ENCODE results near the gene KCNMA1.
A peak's percentile ranks its signal among the peaks of the same experiment; 100 is the strongest.

Gene KCNMA1

GRCh38 chr10:77482072-77482471 is 155.5 kb downstream of the KCNMA1 start:
- Histone ChIP-seq H3K18ac (ENCODE audit: low read length) (no peak overlapping the region), H3K4me1 (ENCODE audit: control insufficient read depth, low read depth, low read length) (no peaks in the 10 kb centered on the region), H3K27me3 (ENCODE audit: insufficient read depth, low read length, poor library complexity) (no peaks in the 10 kb centered on the region), H3K4me2 (ENCODE audit: low read length) (no peak overlapping the region), H4K8ac (ENCODE audit: low read depth, low read length) (no peak overlapping the region), H3K27ac (ENCODE audit: low read depth, low read length) (no peak overlapping the region), H3K56ac (ENCODE audit: low read length) (no peak overlapping the region), H3K23ac (ENCODE audit: low read length) (no peak overlapping the region), H2AK5ac (ENCODE audit: low read length) (no peak overlapping the region), H3K36me3 (ENCODE audit: control insufficient read depth, insufficient read depth, low read length) (no peaks in the 10 kb centered on the region), H3K4me3 (ENCODE audit: low read length) (no peak overlapping the region), H4K5ac (ENCODE audit: low read length) (no peak overlapping the region), H2BK5ac (ENCODE audit: low read length) (no peak overlapping the region), H2BK15ac (replicated peaks; ENCODE audit: low read depth) (no peak overlapping the region), H3K79me2 (ENCODE audit: control insufficient read depth, insufficient read depth, low read length) (no peaks in the 10 kb centered on the region), H3K9ac (ENCODE audit: low read length) (no peak overlapping the region), H2BK120ac (ENCODE audit: low read depth, low read length) (no peak overlapping the region), H3K79me1 (ENCODE audit: low read length) (no peaks in the 10 kb centered on the region), H3K4ac (ENCODE audit: low read depth, low read length) (no peak overlapping the region)
- WGBS (ENCODE audit: extremely low coverage, insufficient coverage, low lambda C conversion rate): no CpG with 5 or more reads among the region's 2 CpGs
- DNase-seq: no peak

DNA sequence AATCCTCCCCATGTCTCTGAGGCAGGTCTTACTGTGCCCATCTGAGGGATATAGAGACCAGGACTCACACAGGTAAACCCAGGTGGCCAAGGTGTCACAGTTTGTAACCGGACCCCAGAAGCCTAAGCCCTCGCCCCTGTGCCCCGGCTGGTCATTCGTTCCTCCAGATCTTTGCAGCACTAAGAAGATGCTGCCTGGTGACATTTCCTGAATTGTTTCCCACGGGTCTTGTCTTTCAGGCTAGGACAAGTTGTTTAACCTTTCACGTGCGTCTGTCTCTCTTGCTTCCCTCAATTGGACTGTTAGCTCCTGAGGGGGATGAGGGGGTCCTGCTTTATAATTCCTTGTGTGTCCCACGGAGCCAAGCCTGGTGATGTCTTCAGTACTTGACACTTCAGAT is 158.0 kb downstream of the KCNMA1 start:
- Histone ChIP-seq H3K27ac (ENCODE audit: low read depth, low read length) (no peak overlapping the region), H2BK5ac (ENCODE audit: low read length) (no peak overlapping the region), H3K18ac (ENCODE audit: low read length) (no peak overlapping the region), H2BK120ac (ENCODE audit: low read depth, low read length) (no peak overlapping the region), H3K4me1 (ENCODE audit: control insufficient read depth, low read depth, low read length) (no peaks in the 10 kb centered on the region), H3K27me3 (ENCODE audit: insufficient read depth, low read length, poor library complexity) (no peaks in the 10 kb centered on the region), H3K4me2 (ENCODE audit: low read length) (no peak overlapping the region), H3K56ac (ENCODE audit: low read length) (no peak overlapping the region), H4K5ac (ENCODE audit: low read length) (no peak overlapping the region), H3K79me1 (ENCODE audit: low read length) (no peaks in the 10 kb centered on the region), H3K79me2 (ENCODE audit: control insufficient read depth, insufficient read depth, low read length) (no peaks in the 10 kb centered on the region), H3K23ac (ENCODE audit: low read length) (no peak overlapping the region), H4K8ac (ENCODE audit: low read depth, low read length) (no peak overlapping the region), H2BK15ac (replicated peaks; ENCODE audit: low read depth) (no peak overlapping the region), H3K9ac (ENCODE audit: low read length) (no peak overlapping the region), H3K4ac (ENCODE audit: low read depth, low read length) (no peak overlapping the region), H3K36me3 (ENCODE audit: control insufficient read depth, insufficient read depth, low read length) (no peaks in the 10 kb centered on the region), H2AK5ac (ENCODE audit: low read length) (no peak overlapping the region), H3K4me3 (ENCODE audit: low read length) (no peak overlapping the region)
- WGBS (ENCODE audit: extremely low coverage, insufficient coverage, low lambda C conversion rate): no CpG with 5 or more reads among the region's 8 CpGs
- no peak for DNase-seq

- Histone ChIP-seq H3K4me2 (ENCODE audit: low read length) (no peak overlapping the region), H3K79me1 (ENCODE audit: low read length) (no peaks in the 10 kb centered on the region), H3K4me1 (ENCODE audit: control insufficient read depth, low read depth, low read length) (no peaks in the 10 kb centered on the region), H3K18ac (ENCODE audit: low read length) (no peak overlapping the region), H3K4ac (ENCODE audit: low read depth, low read length) (no peak overlapping the region), H3K27me3 (ENCODE audit: insufficient read depth, low read length, poor library complexity) (no peaks in the 10 kb centered on the region), H4K5ac (ENCODE audit: low read length) (no peak overlapping the region), H2BK120ac (ENCODE audit: low read depth, low read length) (no peak overlapping the region), H4K8ac (ENCODE audit: low read depth, low read length) (no peak overlapping the region), H3K56ac (ENCODE audit: low read length) (no peak overlapping the region), H2BK5ac (ENCODE audit: low read length) (no peak overlapping the region), H3K27ac (ENCODE audit: low read depth, low read length) (no peak overlapping the region), H2AK5ac (ENCODE audit: low read length) (no peak overlapping the region), H3K23ac (ENCODE audit: low read length) (no peak overlapping the region), H3K4me3 (ENCODE audit: low read length) (no peak overlapping the region), H3K36me3 (ENCODE audit: control insufficient read depth, insufficient read depth, low read length) (no peaks in the 10 kb centered on the region), H2BK15ac (replicated peaks; ENCODE audit: low read depth) (no peak overlapping the region), H3K9ac (ENCODE audit: low read length) (no peak overlapping the region), H3K79me2 (ENCODE audit: control insufficient read depth, insufficient read depth, low read length) (no peaks in the 10 kb centered on the region)
- no CpG with 5 or more reads among the region's 5 CpGs for WGBS (ENCODE audit: extremely low coverage, insufficient coverage, low lambda C conversion rate)
- no peak for DNase-seq
These were observed 158.6 kb downstream of the KCNMA1 start for GRCh38 chr10:77478962-77479359.

DNA sequence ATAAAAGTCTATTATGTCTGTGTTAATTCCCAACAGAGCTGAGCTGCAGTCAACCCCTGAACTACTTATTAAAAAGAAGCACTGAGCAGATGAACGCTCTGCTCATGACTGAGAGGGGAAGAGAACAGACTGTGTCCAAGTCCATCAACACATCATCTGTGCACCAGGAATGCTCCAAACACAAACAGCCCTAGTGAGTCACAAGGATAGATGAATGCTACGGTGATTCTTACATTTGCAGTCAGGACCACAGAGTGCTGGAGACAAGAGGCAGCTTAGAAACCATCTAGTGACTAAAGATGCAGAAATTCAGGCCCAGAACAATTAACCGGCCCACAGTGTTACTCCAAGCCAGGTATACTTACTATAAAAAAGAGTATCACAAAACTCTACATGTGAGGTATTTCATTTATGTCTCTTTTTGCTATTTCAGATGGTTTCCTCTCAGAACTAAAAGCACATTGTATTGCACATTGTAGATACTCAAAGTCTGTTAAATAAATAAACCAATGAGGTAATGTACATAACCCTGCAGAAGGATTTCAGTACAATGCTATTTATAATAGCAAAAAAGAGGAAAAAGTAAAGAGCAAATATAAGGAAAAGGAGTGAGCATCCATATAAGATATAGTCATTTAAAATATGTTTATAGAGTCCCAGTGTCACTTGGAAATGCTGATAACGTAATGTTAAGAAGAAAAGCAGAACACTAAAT is 159.2 kb downstream of the KCNMA1 start:
- no peaks in the 10 kb centered on the region for H3K79me1 ChIP-seq (ENCODE audit: low read length)
- no peak overlapping the region for H3K27ac ChIP-seq (ENCODE audit: low read depth, low read length)
- H2BK120ac ChIP-seq (ENCODE audit: low read depth, low read length): no peak overlapping the region
- no peak overlapping the region for H2BK5ac ChIP-seq (ENCODE audit: low read length)
- H2BK15ac ChIP-seq (replicated peaks; ENCODE audit: low read depth): no peak overlapping the region
- no peak overlapping the region for H3K9ac ChIP-seq (ENCODE audit: low read length)
- no peak overlapping the region for H4K5ac ChIP-seq (ENCODE audit: low read length)
- no peak overlapping the region for H2AK5ac ChIP-seq (ENCODE audit: low read length)
- peak; percentile 16 for DNase-seq
- no peak overlapping the region for H3K56ac ChIP-seq (ENCODE audit: low read length)
- no peak overlapping the region for H3K4ac ChIP-seq (ENCODE audit: low read depth, low read length)
- no peak overlapping the region for H4K8ac ChIP-seq (ENCODE audit: low read depth, low read length)
- H3K27me3 ChIP-seq (ENCODE audit: insufficient read depth, low read length, poor library complexity): no peaks in the 10 kb centered on the region
- no peaks in the 10 kb centered on the region for H3K4me1 ChIP-seq (ENCODE audit: control insufficient read depth, low read depth, low read length)
- H3K23ac ChIP-seq (ENCODE audit: low read length): no peak overlapping the region
- H3K4me2 ChIP-seq (ENCODE audit: low read length): no peak overlapping the region
- no peak overlapping the region for H3K4me3 ChIP-seq (ENCODE audit: low read length)
- no peak overlapping the region for H3K18ac ChIP-seq (ENCODE audit: low read length)
- WGBS (ENCODE audit: extremely low coverage, insufficient coverage, low lambda C conversion rate): no CpG with 5 or more reads among the region's 4 CpGs
- H3K36me3 ChIP-seq (ENCODE audit: control insufficient read depth, insufficient read depth, low read length): no peaks in the 10 kb centered on the region
- H3K79me2 ChIP-seq (ENCODE audit: control insufficient read depth, insufficient read depth, low read length): no peaks in the 10 kb centered on the region

DNA sequence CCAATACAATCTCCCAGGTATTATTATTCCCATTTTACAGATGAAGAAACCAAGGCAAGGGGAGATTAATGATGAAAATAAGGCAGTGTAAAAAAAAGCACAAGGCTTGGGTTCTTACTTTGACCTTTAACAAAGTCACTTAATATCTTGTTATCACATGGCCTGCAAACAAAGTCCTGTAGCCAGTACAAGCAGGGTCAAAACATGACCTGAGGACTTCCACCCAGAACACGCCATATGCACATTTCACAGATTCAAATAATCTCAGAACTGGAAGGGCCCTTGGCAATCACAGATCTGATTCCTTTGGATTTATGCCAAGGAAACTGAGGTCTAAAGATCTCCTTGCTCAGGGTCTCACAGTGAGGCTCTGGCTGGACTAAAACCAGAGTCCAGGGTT is 162.1 kb downstream of the KCNMA1 start:
- Histone ChIP-seq H2BK5ac (ENCODE audit: low read length) (no peak overlapping the region), H3K9ac (ENCODE audit: low read length) (no peak overlapping the region), H3K79me1 (ENCODE audit: low read length) (no peaks in the 10 kb centered on the region), H2AK5ac (ENCODE audit: low read length) (no peak overlapping the region), H2BK15ac (replicated peaks; ENCODE audit: low read depth) (no peak overlapping the region), H3K36me3 (ENCODE audit: control insufficient read depth, insufficient read depth, low read length) (no peaks in the 10 kb centered on the region), H3K27me3 (ENCODE audit: insufficient read depth, low read length, poor library complexity) (no peaks in the 10 kb centered on the region), H3K27ac (ENCODE audit: low read depth, low read length) (no peak overlapping the region), H3K4ac (ENCODE audit: low read depth, low read length) (no peak overlapping the region), H3K4me2 (ENCODE audit: low read length) (no peak overlapping the region), H3K56ac (ENCODE audit: low read length) (no peak overlapping the region), H3K4me3 (ENCODE audit: low read length) (no peak overlapping the region), H4K8ac (ENCODE audit: low read depth, low read length) (no peak overlapping the region), H3K18ac (ENCODE audit: low read length) (no peak overlapping the region), H3K23ac (ENCODE audit: low read length) (no peak overlapping the region), H3K79me2 (ENCODE audit: control insufficient read depth, insufficient read depth, low read length) (no peaks in the 10 kb centered on the region), H4K5ac (ENCODE audit: low read length) (no peak overlapping the region), H2BK120ac (ENCODE audit: low read depth, low read length) (no peak overlapping the region), H3K4me1 (ENCODE audit: control insufficient read depth, low read depth, low read length) (no peaks in the 10 kb centered on the region)
- DNase-seq: no peak
- WGBS (ENCODE audit: extremely low coverage, insufficient coverage, low lambda C conversion rate): no CpG with 5 or more reads among the region's 1 CpG

GRCh38 chr10:77474939-77475338 is 162.7 kb downstream of the KCNMA1 start:
- Histone ChIP-seq H4K8ac (ENCODE audit: low read depth, low read length) (no peak overlapping the region), H3K9ac (ENCODE audit: low read length) (no peak overlapping the region), H3K36me3 (ENCODE audit: control insufficient read depth, insufficient read depth, low read length) (no peaks in the 10 kb centered on the region), H4K5ac (ENCODE audit: low read length) (no peak overlapping the region), H2AK5ac (ENCODE audit: low read length) (no peak overlapping the region), H3K4ac (ENCODE audit: low read depth, low read length) (no peak overlapping the region), H3K4me3 (ENCODE audit: low read length) (no peak overlapping the region), H3K27ac (ENCODE audit: low read depth, low read length) (no peak overlapping the region), H3K79me2 (ENCODE audit: control insufficient read depth, insufficient read depth, low read length) (no peaks in the 10 kb centered on the region), H3K23ac (ENCODE audit: low read length) (no peak overlapping the region), H2BK15ac (replicated peaks; ENCODE audit: low read depth) (no peak overlapping the region), H3K4me2 (ENCODE audit: low read length) (no peak overlapping the region), H3K79me1 (ENCODE audit: low read length) (no peaks in the 10 kb centered on the region), H3K56ac (ENCODE audit: low read length) (no peak overlapping the region), H3K4me1 (ENCODE audit: control insufficient read depth, low read depth, low read length) (no peaks in the 10 kb centered on the region), H2BK120ac (ENCODE audit: low read depth, low read length) (no peak overlapping the region), H3K18ac (ENCODE audit: low read length) (no peak overlapping the region), H2BK5ac (ENCODE audit: low read length) (no peak overlapping the region), H3K27me3 (ENCODE audit: insufficient read depth, low read length, poor library complexity) (no peaks in the 10 kb centered on the region)
- no CpG with 5 or more reads among the region's 5 CpGs for WGBS (ENCODE audit: extremely low coverage, insufficient coverage, low lambda C conversion rate)
- DNase-seq: no peak

Data from mesendoderm (in vitro differentiated cells).